HepG2 (cell line): ENCODE data around the gene HRCT1. TPM values are rescaled to one million over a fixed set of nuclear protein-coding genes. Genes with fewer than 3 reads are reported as not detected.

Experiments used
- ATAC-seq: fragments of 200-7000 bp; cut with Tn5 transposase; 3 replicates; pipeline ENCODE4 v1.9.1; 2020; ENCODE audit warnings: mild to moderate bottlenecking, moderate library complexity
- BruUV-seq: library from RNA; stranded (reverse); fragments of 400-500 nt; replicated peaks from 2 replicates; lab custom pipeline; 2021; lab: Mats Ljungman, UMichigan
- CTCF ChIA-PET: fragments of 300-600 bp; formaldehyde crosslinking; extraction: SDS; loops from one replicate; lab custom pipeline; 2021; ENCODE audit warnings: low total read pairs, inconsistent platforms, low intra/inter-chr PET ratio; lab: Yijun Ruan, JAX
- POLR2A ChIA-PET: fragments of 350-600 bp; sonication (Branson Sonifier 250); formaldehyde crosslinking; loops from one replicate; lab custom pipeline; 2020; ENCODE audit warnings: antibody characterized with exemption, inconsistent platforms; lab: Yijun Ruan, JAX
- DNase-seq: peaks from one replicate; pipeline ENCODE4 v3.0.0-alpha.2; 2015; ENCODE audit warnings: low spot score
- FAIRE-seq: peaks from 3 replicates; lab custom pipeline; 2011; peaks lifted over from hg19 to GRCh38; lab: Jason Lieb, UNC
- H2AFZ ChIP-seq: one replicate; pipeline ENCODE4 v1.6.1; 2011; ENCODE audit warnings: low read length, inconsistent platforms
- H3K27ac ChIP-seq: fragments of 300-600 bp; 3 replicates; pipeline ENCODE4 v1.8.0; 2011; ENCODE audit warnings: mixed run types, mild to moderate bottlenecking, mixed read lengths, low read length, inconsistent platforms; ENCODE audit not compliant: insufficient read depth; ENCODE audit errors: extremely low read length
- H3K27me3 ChIP-seq, 2 experiments: fragments of 200-600 bp in 1 of 2; 2 replicates in 1 of 2; 3 replicates in 1 of 2; pipeline versions ENCODE4 v1.6.0 to v1.8.0; 2011; ENCODE audit warnings: low read length in 2 of 2, mild to moderate bottlenecking in 2 of 2, moderate library complexity in 2 of 2, inconsistent platforms in 1 of 2; ENCODE audit not compliant: insufficient read depth in 2 of 2, control insufficient read depth in 1 of 2
- H3K36me3 ChIP-seq, 2 experiments: fragments of 200-600 bp in 1 of 2; replicated peaks in 1 of 2; 2 replicates in 1 of 2; 3 replicates in 1 of 2; pipeline versions ENCODE4 v1.5.1 to v1.8.0; 2011; ENCODE audit warnings: low read length in 2 of 2, inconsistent platforms in 1 of 2; ENCODE audit not compliant: insufficient read depth in 2 of 2, control insufficient read depth in 1 of 2
- H3K4me1 ChIP-seq: 2 replicates; pipeline ENCODE4 v1.5.1; 2012; ENCODE audit warnings: low read length, inconsistent platforms; ENCODE audit not compliant: insufficient read depth
- H3K4me2 ChIP-seq: 2 replicates; pipeline ENCODE4 v1.6.0; 2011; ENCODE audit warnings: low read depth, low read length, inconsistent platforms
- H3K4me3 ChIP-seq, 3 experiments: fragments of 200-600 bp in 1 of 3; sonication (generic), shearing (Covaris generic) in 1 of 3; replicated peaks in 1 of 3; 2 replicates each; pipeline ENCODE4 v1.5.1; 2011 to 2016; ENCODE audit warnings: low read length in 3 of 3, inconsistent platforms in 2 of 3, low read depth in 2 of 3, mild to moderate bottlenecking in 2 of 3, control low read depth in 1 of 3, mixed read lengths in 1 of 3; ENCODE audit not compliant: insufficient read depth in 1 of 3
- H3K79me2 ChIP-seq: one replicate; pipeline ENCODE4 v1.6.1; 2011; ENCODE audit warnings: low read length, inconsistent platforms; ENCODE audit not compliant: insufficient read depth
- H3K9ac ChIP-seq: 2 replicates; pipeline ENCODE4 v1.6.0; 2011; ENCODE audit warnings: mild to moderate bottlenecking, low read depth, low read length, inconsistent platforms; ENCODE audit not compliant: insufficient read depth
- H3K9me3 ChIP-seq: 2 replicates; pipeline ENCODE4 v1.5.1; 2012; ENCODE audit warnings: mild to moderate bottlenecking, low read length
- H4K20me1 ChIP-seq: 2 replicates; pipeline ENCODE4 v1.6.0; 2011; ENCODE audit warnings: inconsistent platforms, mild to moderate bottlenecking, low read length, moderate library complexity; ENCODE audit not compliant: insufficient read depth
- RNF2 ChIP-seq: fragments of 450-650 bp; conservative IDR thresholded peaks from 2 replicates; pipeline ENCODE4 v1.6.1; 2016; ENCODE audit warnings: low read depth
- WGBS: methylation state at CpG from one replicate; pipeline ENCODE4 v1.1.6; 2017; ENCODE audit warnings: low lambda C conversion rate; 5-methylcytosine and 5-hydroxymethylcytosine counted together
- in situ Hi-C: cut with HindIII; loops from 2 replicates; pipeline ENCODE4 v1.10.0; 2017; ENCODE audit warnings: low pct_unique_long_range_greater_than_20kb; ENCODE audit not compliant: extremely low pct_ligation_motif_present
- intact Hi-C: fragments of 100-400 bp; cut with micrococcal nuclease; formaldehyde crosslinking; loops from one replicate; pipeline ENCODE4 v1.10.0; 2022; ENCODE audit not compliant: unreplicated experiment
- polyA plus RNA-seq, 8 experiments: library from polyadenylated mRNA; depleted of rRNA in 3 of 8; stranded (reverse) in 7 of 8; unstranded in 1 of 8; fragments of >200 nt; fragmentation: Illumina TruSeq in 4 of 8; extraction: Trizol in 4 of 8; gene quantifications; 2 replicates each; pipeline versions ENCODE4 v1.2.1 to v1.2.3, GENCODE V29; 2011 to 2016; ENCODE audit warnings: low read depth in 4 of 8, missing spikeins in 1 of 8, mixed read lengths in 1 of 8; ENCODE audit not compliant: insufficient read depth in 1 of 8
- total RNA-seq, 5 experiments: library from RNA; depleted of rRNA; stranded (reverse); fragments of >200 nt; fragmentation: Illumina TruSeq; extraction: Trizol; gene quantifications; 2 replicates each; pipeline ENCODE4 v1.2.3, GENCODE V29; 2016; ENCODE audit warnings: low read depth in 1 of 5

Gene HRCT1
- total and polyA plus RNA-seq, 2 of the 13 experiments (the other 11 are each of a cell fraction or from before 2014, with no cell fraction given): 0.13 TPM; not detected in 1

- no peak overlapping the region for H3K4me3 ChIP-seq
- ATAC-seq (no peak), DNase-seq (no peak), FAIRE-seq (no peak)
- ChIA-PET POLR2A (interaction anchor here (0.7 kb wide), 1 partner anchor 192 kb away, joined by 3 read pairs; no protein-coding TSS in a partner anchor), CTCF (no interaction called here)
- no peak overlapping the region for H3K9ac ChIP-seq
- no TSS peak for BruUV-seq
- H3K27ac ChIP-seq: no peak overlapping the region
- no peaks in the 10 kb centered on the region for H4K20me1 ChIP-seq
- no peaks in the 10 kb centered on the region for H3K79me2 ChIP-seq
- no peak for TF ChIP-seq RNF2
- in situ Hi-C loops: loop anchor here (5.0 kb wide), 1 partner anchor 66 kb away; no protein-coding TSS in a partner anchor
- peaks cover 0 to 22% of the 10 kb centered on the region in 2 experiments; a peak in 3 of 5 replicates for H3K27me3 ChIP-seq
- intact Hi-C loops: loop anchor here (5.0 kb wide), 1 partner anchor 211 kb away; the partner anchor contains the start of gene CCIN
- H3K36me3 ChIP-seq: no peaks in the 10 kb centered on the region
- WGBS: 25% methylated on average over 5 of the region's 5 CpGs
- no peak overlapping the region for H3K4me2 ChIP-seq
- H2AFZ ChIP-seq: no peak overlapping the region
- no peaks in the 10 kb centered on the region for H3K4me1 ChIP-seq
- no peaks in the 10 kb centered on the region for H3K9me3 ChIP-seq
These were observed 50.6 kb downstream of the HRCT1 start for GRCh38 chr9:35956651-35957050.

Other genes starting within 250 kb of the HRCT1 start
- gene RMRP, start 248.2 kb upstream of the HRCT1 start, total RNA-seq (2016; rRNA removed; fragmentation: Illumina TruSeq; extraction: Trizol): 1,047 and 4,025 TPM in 2 replicates
- 36.7 and 51.4 TPM in 2 replicates for gene RMRP, start 248.2 kb upstream of the HRCT1 start, polyA plus RNA-seq (2011; rRNA removed)
- gene CCDC107, start 247.9 kb upstream of the HRCT1 start, total RNA-seq (2016; rRNA removed; fragmentation: Illumina TruSeq; extraction: Trizol): 4.1 and 7.1 TPM in 2 replicates
- gene CCDC107, start 247.9 kb upstream of the HRCT1 start, polyA plus RNA-seq (2011; rRNA removed): 15.2 and 17.4 TPM in 2 replicates
- 10.4 and 11.2 TPM in 2 replicates for gene ARHGEF39, start 241.0 kb upstream of the HRCT1 start, total RNA-seq (2016; rRNA removed; fragmentation: Illumina TruSeq; extraction: Trizol)
- 8.0 and 12.3 TPM in 2 replicates for gene ARHGEF39, start 241.0 kb upstream of the HRCT1 start, polyA plus RNA-seq (2011; rRNA removed)
- gene CA9, start 232.3 kb upstream of the HRCT1 start, total RNA-seq (2016; rRNA removed; fragmentation: Illumina TruSeq; extraction: Trizol): 0.13 TPM in 1 of 2 replicates, not detected in the other
- 118 and 152 TPM in 2 replicates for gene CA9, start 232.3 kb upstream of the HRCT1 start, polyA plus RNA-seq (2011; rRNA removed)
- gene TPM2, start 216.3 kb upstream of the HRCT1 start, total RNA-seq (2016; rRNA removed; fragmentation: Illumina TruSeq; extraction: Trizol): 0.20 and 3.1 TPM in 2 replicates
- gene TPM2, start 216.3 kb upstream of the HRCT1 start, polyA plus RNA-seq (2011; rRNA removed): 10.7 and 11.4 TPM in 2 replicates
- 51.8 and 53.7 TPM in 2 replicates for gene TLN1, start 174.0 kb upstream of the HRCT1 start, total RNA-seq (2016; rRNA removed; fragmentation: Illumina TruSeq; extraction: Trizol)
- 35.2 and 52.6 TPM in 2 replicates for gene TLN1, start 174.0 kb upstream of the HRCT1 start, polyA plus RNA-seq (2011; rRNA removed)
- gene CREB3, start 173.5 kb upstream of the HRCT1 start, total RNA-seq (2016; rRNA removed; fragmentation: Illumina TruSeq; extraction: Trizol): 32.2 and 34.2 TPM in 2 replicates
- gene CREB3, start 173.5 kb upstream of the HRCT1 start, polyA plus RNA-seq (2011; rRNA removed): 11.1 and 13.5 TPM in 2 replicates
- gene GBA2, start 157.0 kb upstream of the HRCT1 start, total RNA-seq (2016; rRNA removed; fragmentation: Illumina TruSeq; extraction: Trizol): 24.4 and 37.5 TPM in 2 replicates
- gene GBA2, start 157.0 kb upstream of the HRCT1 start, polyA plus RNA-seq (2011; rRNA removed): 86.1 and 96.9 TPM in 2 replicates
- gene RGP1, start 156.9 kb upstream of the HRCT1 start, total RNA-seq (2016; rRNA removed; fragmentation: Illumina TruSeq; extraction: Trizol): 12.6 and 12.7 TPM in 2 replicates
- gene RGP1, start 156.9 kb upstream of the HRCT1 start, polyA plus RNA-seq (2011; rRNA removed): 18.7 and 21.0 TPM in 2 replicates
- gene MSMP, start 151.9 kb upstream of the HRCT1 start, total RNA-seq (2016; rRNA removed; fragmentation: Illumina TruSeq; extraction: Trizol): 0.24 and 0.49 TPM in 2 replicates
- 0.34 and 0.46 TPM in 2 replicates for gene MSMP, start 151.9 kb upstream of the HRCT1 start, polyA plus RNA-seq (2011; rRNA removed)
- 4.6 and 7.4 TPM in 2 replicates for gene NPR2, start 114.6 kb upstream of the HRCT1 start, total RNA-seq (2016; rRNA removed; fragmentation: Illumina TruSeq; extraction: Trizol)
- 9.3 and 9.4 TPM in 2 replicates for gene NPR2, start 114.6 kb upstream of the HRCT1 start, polyA plus RNA-seq (2011; rRNA removed)
- 0.27 TPM in 1 of 2 replicates, not detected in the other for gene SPAG8, start 93.9 kb upstream of the HRCT1 start, total RNA-seq (2016; rRNA removed; fragmentation: Illumina TruSeq; extraction: Trizol)
- 0.18 and 0.22 TPM in 2 replicates for gene SPAG8, start 93.9 kb upstream of the HRCT1 start, polyA plus RNA-seq (2011; rRNA removed)
- gene HINT2, start 91.2 kb upstream of the HRCT1 start, total RNA-seq (2016; rRNA removed; fragmentation: Illumina TruSeq; extraction: Trizol): 51.4 and 56.2 TPM in 2 replicates
- gene HINT2, start 91.2 kb upstream of the HRCT1 start, polyA plus RNA-seq (2011; rRNA removed): 37.9 and 41.5 TPM in 2 replicates
- not detected in 2 replicates for gene FAM221B, start 77.5 kb upstream of the HRCT1 start, total RNA-seq (2016; rRNA removed; fragmentation: Illumina TruSeq; extraction: Trizol)
- gene FAM221B, start 77.5 kb upstream of the HRCT1 start, polyA plus RNA-seq (2011; rRNA removed): not detected in 2 replicates
- 1.5 and 2.1 TPM in 2 replicates for gene TMEM8B, start 77.0 kb upstream of the HRCT1 start, total RNA-seq (2016; rRNA removed; fragmentation: Illumina TruSeq; extraction: Trizol)
- gene TMEM8B, start 77.0 kb upstream of the HRCT1 start, polyA plus RNA-seq (2011; rRNA removed): 2.7 and 3.9 TPM in 2 replicates
- not detected in 2 replicates for gene OR13J1, start 35.8 kb upstream of the HRCT1 start, total RNA-seq (2016; rRNA removed; fragmentation: Illumina TruSeq; extraction: Trizol)
- not detected in 2 replicates for gene OR13J1, start 35.8 kb upstream of the HRCT1 start, polyA plus RNA-seq (2011; rRNA removed)
- 0.07 TPM in 1 of 2 replicates, not detected in the other for gene SPAAR, start 3.3 kb downstream of the HRCT1 start, total RNA-seq (2016; rRNA removed; fragmentation: Illumina TruSeq; extraction: Trizol)
- not detected in 2 replicates for gene SPAAR, start 3.3 kb downstream of the HRCT1 start, polyA plus RNA-seq (2011; rRNA removed)
- gene OR2S2, start 52.0 kb downstream of the HRCT1 start, total RNA-seq (2016; rRNA removed; fragmentation: Illumina TruSeq; extraction: Trizol): not detected in 2 replicates
- gene OR2S2, start 52.0 kb downstream of the HRCT1 start, polyA plus RNA-seq (2011; rRNA removed): not detected in 2 replicates
- gene RECK, start 130.7 kb downstream of the HRCT1 start, total RNA-seq (2016; rRNA removed; fragmentation: Illumina TruSeq; extraction: Trizol): 2.3 and 3.1 TPM in 2 replicates
- 4.8 and 5.1 TPM in 2 replicates for gene RECK, start 130.7 kb downstream of the HRCT1 start, polyA plus RNA-seq (2011; rRNA removed)
- 0.27 and 0.42 TPM in 2 replicates for gene GLIPR2, start 230.5 kb downstream of the HRCT1 start, total RNA-seq (2016; rRNA removed; fragmentation: Illumina TruSeq; extraction: Trizol)
- 0.08 and 0.29 TPM in 2 replicates for gene GLIPR2, start 230.5 kb downstream of the HRCT1 start, polyA plus RNA-seq (2011; rRNA removed)